CD8-positive, alpha-beta memory T cell (primary cell): ENCODE data around the gene TMOD1. TPM values are rescaled to one million over a fixed set of nuclear protein-coding genes. Genes with fewer than 3 reads are reported as not detected.
"Not testable (repeated sequence)": the region's sequence is repeated elsewhere in the genome, so short reads cannot be mapped to it uniquely, and the experiment has no call there.

Source experiments
- CTCF ChIA-PET: fragments of 350-600 bp; sonication (Branson Sonifier 250); formaldehyde crosslinking; loops from one replicate; lab custom pipeline; 2021; ENCODE audit warnings: antibody characterized with exemption; lab: Charles Lee
- POLR2A ChIA-PET: fragments of 350-600 bp; sonication (Branson Sonifier 250); formaldehyde crosslinking; loops from one replicate; lab custom pipeline; 2021; ENCODE audit warnings: antibody characterized with exemption; lab: Charles Lee
- DNase-seq, 5 donors: peaks; one replicate each; pipeline versions ENCODE4 v3.0.0 to v3.0.0-alpha.2; 2020 to 2022; ENCODE audit warnings: mixed read lengths in 1 of 5
- H3K27ac ChIP-seq: one replicate; pipeline ENCODE4 v1.7.0; 2013; ENCODE audit warnings: low read depth, mild to moderate bottlenecking, low read length, moderate library complexity
- H3K27me3 ChIP-seq: 2 replicates; pipeline ENCODE4 v1.7.0; 2013; ENCODE audit warnings: low read length, mild to moderate bottlenecking; ENCODE audit not compliant: insufficient read depth, poor library complexity, severe bottlenecking
- H3K36me3 ChIP-seq: 2 replicates; pipeline ENCODE4 v1.7.0; 2013; ENCODE audit warnings: mild to moderate bottlenecking, low read length, moderate library complexity; ENCODE audit not compliant: insufficient read depth
- H3K4me1 ChIP-seq: 2 replicates; pipeline ENCODE4 v1.7.0; 2013; ENCODE audit warnings: mild to moderate bottlenecking, low read length, moderate library complexity; ENCODE audit not compliant: insufficient read depth
- H3K4me3 ChIP-seq: 2 replicates; pipeline ENCODE4 v1.7.0; 2013; ENCODE audit warnings: mild to moderate bottlenecking, low read length
- H3K9me3 ChIP-seq: 2 replicates; pipeline ENCODE4 v1.7.0; 2013; ENCODE audit warnings: mild to moderate bottlenecking, low read length
- H3K27ac Mint-ChIP-seq, 8 donors: one replicate each; pipeline ENCODE4 v1.8.0; 2020 to 2021; ENCODE audit warnings: mixed read lengths in 8 of 8, mild to moderate bottlenecking in 6 of 8, inconsistent platforms in 3 of 8, moderate library complexity in 3 of 8
- H3K27me3 Mint-ChIP-seq, 2 donors: one replicate each; pipeline ENCODE4 v1.8.0; 2020 to 2021; ENCODE audit warnings: mixed read lengths in 2 of 2, mild to moderate bottlenecking in 1 of 2, moderate library complexity in 1 of 2
- H3K36me3 Mint-ChIP-seq, 3 donors: one replicate each; pipeline ENCODE4 v1.8.0; 2020 to 2021; ENCODE audit warnings: mixed read lengths in 3 of 3, inconsistent platforms in 1 of 3, mild to moderate bottlenecking in 1 of 3
- H3K4me1 Mint-ChIP-seq, 3 donors: one replicate each; pipeline ENCODE4 v1.8.0; 2020 to 2021; ENCODE audit warnings: mixed read lengths in 3 of 3, inconsistent platforms in 1 of 3, mild to moderate bottlenecking in 1 of 3
- H3K4me3 Mint-ChIP-seq, 7 donors: one replicate each; pipeline ENCODE4 v1.8.0; 2020 to 2021; ENCODE audit warnings: mixed read lengths in 7 of 7, mild to moderate bottlenecking in 6 of 7, moderate library complexity in 4 of 7, inconsistent platforms in 2 of 7
- H3K9me3 Mint-ChIP-seq, 5 donors: one replicate each; pipeline ENCODE4 v1.8.0; 2020 to 2022; ENCODE audit warnings: mixed read lengths in 5 of 5, mild to moderate bottlenecking in 3 of 5, moderate library complexity in 2 of 5, inconsistent platforms in 1 of 5
- polyA plus RNA-seq: library from polyadenylated mRNA; unstranded; fragments of 300-500 nt; fragmentation: Illumina TruSeq; gene quantifications from one replicate; pipeline ENCODE4 v1.2.3, GENCODE V29; 2021
- total RNA-seq, 2 experiments: library from RNA; stranded (reverse); gene quantifications; one replicate each; pipeline ENCODE4 v1.2.3, GENCODE V29; 2021

Gene TMOD1
- total and polyA plus RNA-seq, 3 experiments from 2014 or later, result 1.2 to 1.5 (median 1.3) TPM

DNA sequence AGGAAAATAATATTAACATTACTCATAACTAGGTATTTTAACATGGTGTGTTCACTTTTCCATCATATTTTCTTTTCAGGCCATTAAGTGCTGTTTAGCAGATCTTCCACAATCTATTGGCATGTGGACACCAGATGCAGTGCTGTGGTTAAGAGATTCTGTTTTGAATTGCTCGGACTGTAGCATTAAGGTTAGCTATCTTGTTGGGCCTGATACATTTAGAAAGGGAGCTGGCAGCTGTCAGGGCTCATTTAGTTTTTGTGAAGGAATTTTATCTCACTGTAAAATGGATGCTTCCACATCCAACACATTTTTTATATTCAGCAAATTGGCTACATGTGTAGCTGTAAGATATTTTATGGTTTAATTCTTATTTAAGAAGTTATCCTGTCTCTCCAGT, 20.7 kb upstream of the TMOD1 start:
- Histone ChIP-seq H3K27ac (no peak overlapping the region), H3K4me3 (no peak overlapping the region), H3K4me1 (no peaks in the 10 kb centered on the region), H3K9me3 (no peaks in the 10 kb centered on the region), H3K27me3 (no peaks in the 10 kb centered on the region), H3K36me3 (peaks cover 26% of the 10 kb centered on the region)
- peaks cover 35 to 74% (median 38%) of the 10 kb centered on the region in 3 donors for H3K36me3 Mint-ChIP-seq
- H3K4me3 Mint-ChIP-seq, result no peak overlapping the region
- CTCF ChIA-PET, result interaction anchor here (1.4 kb wide), 1 partner anchor 118 kb away, joined by 5 read pairs; no protein-coding TSS in a partner anchor
- H3K27ac Mint-ChIP-seq, result peak overlapping the region in 1 of 8 donors; percentile 54
- POLR2A ChIA-PET, result no interaction called here
- no peak for DNase-seq
- H3K27me3 Mint-ChIP-seq, result no peaks in the 10 kb centered on the region
- no peaks in the 10 kb centered on the region for H3K4me1 Mint-ChIP-seq
- H3K9me3 Mint-ChIP-seq, result peaks cover 0 to 4% (median 0%) of the 10 kb centered on the region in 5 donors

DNA sequence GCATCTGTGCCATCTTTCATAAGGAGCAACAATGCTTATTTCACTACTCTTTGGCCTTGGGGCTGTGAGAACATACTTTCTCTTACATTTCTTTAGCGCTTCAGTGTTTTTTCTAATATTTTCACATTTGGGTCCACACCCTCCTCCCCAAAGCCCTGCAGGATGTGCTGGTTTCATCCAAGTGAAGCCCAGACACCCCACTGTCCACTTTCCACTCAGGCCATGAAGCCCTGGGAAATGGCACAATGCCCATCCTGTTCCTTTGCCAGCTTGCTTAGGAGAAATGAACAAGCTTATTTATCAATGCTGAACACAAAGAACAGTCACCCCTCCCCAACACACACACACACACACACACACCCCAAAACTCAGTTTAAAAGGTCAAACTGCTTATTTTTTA, 17.3 kb upstream of the TMOD1 start:
- ChIA-PET POLR2A (no interaction called here), CTCF (no interaction called here)
- no peaks in the 10 kb centered on the region for H3K4me1 Mint-ChIP-seq
- Histone ChIP-seq H3K9me3 (no peaks in the 10 kb centered on the region), H3K27ac (no peak overlapping the region), H3K36me3 (peaks cover 27% of the 10 kb centered on the region), H3K4me1 (no peaks in the 10 kb centered on the region), H3K27me3 (no peaks in the 10 kb centered on the region), H3K4me3 (no peak overlapping the region)
- peaks cover 53 to 89% (median 64%) of the 10 kb centered on the region in 3 donors for H3K36me3 Mint-ChIP-seq
- no peaks in the 10 kb centered on the region for H3K27me3 Mint-ChIP-seq
- no peak overlapping the region for H3K27ac Mint-ChIP-seq
- H3K4me3 Mint-ChIP-seq, result no peak overlapping the region
- peaks cover 0 to 13% (median 4%) of the 10 kb centered on the region in 5 donors for H3K9me3 Mint-ChIP-seq
- DNase-seq, result no peak

DNA sequence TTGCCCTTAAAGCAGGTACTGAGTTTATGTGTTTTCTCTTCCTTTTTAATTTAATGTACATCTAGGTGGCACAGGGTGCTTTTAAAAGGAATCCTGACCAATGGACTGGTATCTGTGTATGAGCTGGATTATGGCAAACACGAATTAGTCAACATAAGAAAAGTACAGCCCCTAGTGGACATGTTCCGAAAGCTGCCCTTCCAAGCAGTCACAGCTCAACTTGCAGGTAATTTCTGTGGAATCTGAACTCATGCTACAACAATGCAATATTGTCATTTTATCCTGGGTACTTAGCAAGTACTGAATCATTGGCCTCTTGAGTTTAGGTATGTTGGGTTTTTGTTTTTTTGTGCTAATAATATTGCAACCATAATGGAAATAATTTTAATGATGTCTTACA, 14.4 kb upstream of the TMOD1 start:
- Histone ChIP-seq H3K27ac (no peak overlapping the region), H3K4me3 (no peak overlapping the region), H3K36me3 (peaks cover 15% of the 10 kb centered on the region), H3K27me3 (no peaks in the 10 kb centered on the region), H3K9me3 (no peaks in the 10 kb centered on the region), H3K4me1 (no peaks in the 10 kb centered on the region)
- Mint-ChIP-seq H3K36me3 (peaks cover 52 to 83% (median 64%) of the 10 kb centered on the region in 3 donors), H3K4me1 (peaks cover 0 to 4% (median 0%) of the 10 kb centered on the region in 3 donors), H3K27ac (no peak overlapping the region), H3K4me3 (no peak overlapping the region), H3K27me3 (no peaks in the 10 kb centered on the region), H3K9me3 (peaks cover 0 to 13% (median 4%) of the 10 kb centered on the region in 5 donors)
- POLR2A ChIA-PET, result no interaction called here
- CTCF ChIA-PET, result interaction anchor here (0.8 kb wide), 1 partner anchor 112 kb away, joined by 3 read pairs; no protein-coding TSS in a partner anchor
- no peak for DNase-seq

DNA sequence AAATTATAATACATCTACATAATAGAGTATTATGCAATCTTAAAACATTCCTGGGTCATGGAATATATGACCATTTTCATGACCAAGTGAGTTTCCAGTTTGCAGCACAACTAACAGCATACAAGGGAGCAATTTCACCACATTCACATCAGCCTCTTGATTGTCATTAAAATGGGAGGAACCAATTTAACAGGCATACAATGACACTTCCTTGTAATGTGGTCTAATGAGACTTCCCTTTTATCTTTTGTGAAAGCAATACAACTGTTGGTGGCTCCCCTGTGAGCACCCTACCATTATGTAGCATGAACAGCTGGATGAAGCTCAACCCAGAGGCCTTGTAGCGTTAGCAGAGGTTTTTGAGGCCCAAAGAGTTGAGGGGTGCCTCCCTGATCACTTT, 13.6 kb upstream of the TMOD1 start:
- no peak overlapping the region for H3K27ac Mint-ChIP-seq
- peaks cover 0 to 13% (median 4%) of the 10 kb centered on the region in 5 donors for H3K9me3 Mint-ChIP-seq
- POLR2A ChIA-PET, result no interaction called here

DNA sequence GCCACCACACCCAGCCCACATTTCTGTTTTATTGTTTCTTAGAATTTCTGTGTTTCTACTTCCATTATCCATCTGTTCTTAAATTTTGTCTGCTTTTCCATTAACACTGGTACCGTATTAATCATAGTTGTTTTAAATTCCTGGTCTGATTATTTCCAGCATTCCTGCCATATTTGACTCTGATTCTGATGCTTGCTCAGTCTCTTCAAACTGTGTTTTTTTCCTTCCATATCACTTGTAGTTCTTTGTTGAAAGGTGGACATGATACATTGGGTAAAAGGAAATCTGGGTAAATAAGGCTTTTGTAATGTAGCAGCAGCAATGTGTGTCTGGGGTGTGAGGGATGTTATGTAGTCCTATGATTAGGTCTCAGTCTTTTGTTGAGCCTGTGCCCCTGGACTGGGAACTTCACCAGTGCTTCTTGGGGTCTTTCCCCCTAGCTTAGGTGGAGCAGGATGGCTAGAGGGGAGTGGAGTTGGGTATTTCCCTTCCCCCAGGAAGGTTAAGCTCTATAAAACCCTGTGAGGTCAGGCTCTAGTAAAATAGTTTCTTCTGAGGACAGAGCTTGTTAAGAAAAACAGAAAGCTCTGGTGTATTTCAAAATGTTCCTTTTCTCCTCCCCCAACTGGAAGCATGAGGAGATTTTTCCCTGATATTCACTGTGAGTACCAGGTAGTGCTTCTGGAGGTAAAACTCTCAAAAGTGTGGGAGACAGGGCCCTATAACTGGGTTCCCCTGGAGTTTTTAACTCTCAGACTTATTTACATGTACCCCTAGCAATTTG, 10.1 kb upstream of the TMOD1 start:
- H3K4me1 ChIP-seq, result no peaks in the 10 kb centered on the region
- no peaks in the 10 kb centered on the region for H3K27me3 ChIP-seq
- no peak overlapping the region for H3K4me3 ChIP-seq
- H3K36me3 ChIP-seq, result peaks cover 9% of the 10 kb centered on the region
- peaks cover 0 to 13% (median 4%) of the 10 kb centered on the region in 5 donors for H3K9me3 Mint-ChIP-seq
- H3K27ac ChIP-seq, result no peak overlapping the region
- peak overlapping the region in 1 of 8 donors; percentile 10 for H3K27ac Mint-ChIP-seq
- peaks cover 0 to 4% (median 0%) of the 10 kb centered on the region in 3 donors for H3K4me1 Mint-ChIP-seq
- ChIA-PET CTCF (interaction anchor here (1.4 kb wide), 1 partner anchor 20 kb away, joined by 3 read pairs; no protein-coding TSS in a partner anchor), POLR2A (no interaction called here)
- no peak for DNase-seq
- H3K36me3 Mint-ChIP-seq, result peaks cover 42 to 78% (median 44%) of the 10 kb centered on the region in 3 donors
- no peak overlapping the region for H3K4me3 Mint-ChIP-seq
- no peaks in the 10 kb centered on the region for H3K27me3 Mint-ChIP-seq
- no peaks in the 10 kb centered on the region for H3K9me3 ChIP-seq

More for the DNA sequence above, 13.6 kb upstream of the TMOD1 start:
- no peak for DNase-seq
- CTCF ChIA-PET, result no interaction called here
- Histone ChIP-seq H3K27me3 (no peaks in the 10 kb centered on the region), H3K27ac (no peak overlapping the region), H3K4me1 (no peaks in the 10 kb centered on the region), H3K36me3 (peaks cover 8% of the 10 kb centered on the region), H3K4me3 (no peak overlapping the region), H3K9me3 (no peaks in the 10 kb centered on the region)
- Mint-ChIP-seq H3K27me3 (no peaks in the 10 kb centered on the region), H3K36me3 (peaks cover 50 to 82% (median 59%) of the 10 kb centered on the region in 3 donors), H3K4me3 (no peak overlapping the region), H3K4me1 (peaks cover 0 to 4% (median 0%) of the 10 kb centered on the region in 3 donors)

DNA sequence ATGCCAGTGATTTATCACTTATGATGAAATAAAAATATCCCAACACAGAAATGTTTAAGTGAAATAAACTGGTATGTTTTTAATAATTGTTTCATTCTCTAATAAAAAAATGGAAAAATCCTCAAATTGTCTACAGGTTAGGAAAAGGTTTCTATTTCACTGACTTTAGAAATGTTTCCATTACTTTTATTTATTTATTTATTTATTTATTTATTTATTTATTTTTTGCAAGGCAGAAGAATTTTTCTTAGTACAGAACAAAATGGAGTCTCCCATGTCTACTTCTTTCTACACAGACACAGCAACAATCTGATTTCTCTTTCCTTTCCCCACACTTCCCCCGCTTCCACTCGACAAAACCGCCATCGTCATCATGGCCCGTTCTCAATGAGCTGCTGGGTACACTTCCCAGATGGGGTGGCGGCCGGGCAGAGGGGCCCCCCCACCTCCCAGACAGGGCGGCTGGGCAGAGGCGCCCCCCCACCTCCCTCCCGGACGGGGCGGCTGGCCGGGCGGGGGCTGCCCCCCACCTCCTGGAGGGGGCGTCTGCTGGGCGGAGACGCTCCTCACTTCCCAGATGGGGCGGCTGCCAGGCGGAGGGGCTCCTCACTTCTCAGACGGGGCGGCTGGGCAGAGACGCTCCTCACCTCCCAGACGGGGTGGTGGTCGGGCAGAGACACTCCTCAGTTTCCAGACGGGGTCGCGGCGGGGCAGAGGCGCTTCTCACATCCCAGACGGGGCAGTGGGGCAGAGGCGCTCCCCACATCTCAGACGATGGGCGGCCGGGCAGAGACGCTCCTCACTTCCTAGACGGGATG, 3.7 kb upstream of the TMOD1 start:
- peaks cover 23 to 26% of the 10 kb centered on the region in 2 donors for H3K27me3 Mint-ChIP-seq
- DNase-seq, H3K27ac ChIP-seq, H3K4me3 ChIP-seq, H3K27me3 ChIP-seq, CTCF ChIA-PET, H3K4me3 Mint-ChIP-seq, H3K9me3 ChIP-seq, H3K4me1 ChIP-seq, H3K27ac Mint-ChIP-seq, POLR2A ChIA-PET, H3K36me3 ChIP-seq, H3K9me3 Mint-ChIP-seq: not testable (repeated sequence)
- peaks cover 8 to 34% (median 16%) of the 10 kb centered on the region in 3 donors for H3K36me3 Mint-ChIP-seq
- H3K4me1 Mint-ChIP-seq, result peaks cover 12 to 13% (median 12%) of the 10 kb centered on the region in 3 donors

DNA sequence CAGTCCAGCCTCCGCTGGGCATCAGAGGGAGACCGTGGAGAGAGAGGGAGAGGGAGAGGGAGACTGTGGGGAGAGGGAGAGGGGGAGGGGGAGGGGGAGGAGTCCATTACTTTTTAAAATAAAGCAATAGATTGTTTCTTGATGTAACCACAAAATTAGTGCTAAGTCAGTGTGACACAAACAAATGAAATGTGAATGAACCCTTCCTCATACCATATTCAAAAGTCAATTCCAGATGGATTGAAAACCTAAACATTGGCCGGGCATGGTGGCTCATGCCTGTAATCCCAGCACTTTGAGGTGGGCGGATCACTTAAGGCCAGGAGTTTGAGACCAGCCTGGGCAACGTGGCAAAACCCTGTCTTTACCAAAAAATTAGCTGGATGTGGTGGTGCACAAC, 2.6 kb upstream of the TMOD1 start:
- CTCF ChIA-PET, H3K27ac Mint-ChIP-seq, H3K36me3 ChIP-seq, H3K27ac ChIP-seq, DNase-seq, H3K4me3 ChIP-seq, H3K4me1 ChIP-seq, POLR2A ChIA-PET, H3K4me3 Mint-ChIP-seq, H3K9me3 Mint-ChIP-seq, H3K9me3 ChIP-seq: not testable (repeated sequence)
- peaks cover 8 to 27% (median 12%) of the 10 kb centered on the region in 3 donors for H3K36me3 Mint-ChIP-seq
- peaks cover 13% of the 10 kb centered on the region for H3K27me3 ChIP-seq
- H3K27me3 Mint-ChIP-seq, result peaks cover 33 to 37% of the 10 kb centered on the region in 2 donors
- peaks cover 18 to 19% (median 19%) of the 10 kb centered on the region in 3 donors for H3K4me1 Mint-ChIP-seq
